Uterus (tissue), 4 donors: Measurements from ENCODE around the gene GBP6. TPM values are rescaled to one million over a fixed set of nuclear protein-coding genes. Genes with fewer than 3 reads are reported as not detected.
"Not testable (repeated sequence)": the region's sequence is repeated elsewhere in the genome, so short reads cannot be mapped to it uniquely, and the experiment has no call there.

Experiments used
- DNase-seq, 2 donors: peaks; one replicate each; pipeline ENCODE4 v3.0.0-alpha.2; 2019 to 2020
- H3K27ac ChIP-seq, 2 donors: fragments of 200-600 bp; sonication (generic); 1 replicate in 1 of 2; 2 replicates in 1 of 2; pipeline ENCODE4 v1.5.1; 2016 to 2018
- H3K27me3 ChIP-seq, 2 donors: fragments of 200-600 bp; sonication (generic); one replicate each; pipeline ENCODE4 v1.5.1; 2018 to 2019; ENCODE audit warnings: control low read depth in 1 of 2
- H3K36me3 ChIP-seq, 2 donors: fragments of 200-600 bp; sonication (generic); one replicate each; pipeline ENCODE4 v1.5.1; 2019; ENCODE audit warnings: control low read depth in 1 of 2
- H3K4me1 ChIP-seq, 2 donors: fragments of 200-600 bp; sonication (generic); one replicate each; pipeline ENCODE4 v1.5.1; 2018 to 2019; ENCODE audit warnings: control low read depth in 1 of 2
- H3K4me3 ChIP-seq, 2 donors: fragments of 200-600 bp; sonication (generic); 1 replicate in 1 of 2; 2 replicates in 1 of 2; pipeline ENCODE4 v1.5.1; 2018 to 2019; ENCODE audit warnings: mild to moderate bottlenecking in 1 of 2
- H3K9me3 ChIP-seq, 2 donors: fragments of 200-600 bp; sonication (generic); one replicate each; pipeline ENCODE4 v1.5.1; 2019; ENCODE audit warnings: control low read depth in 1 of 2
- CTCF ChIP-seq, 4 experiments: fragments of 200-600 bp in 2 of 4; fragments of 450-650 bp in 2 of 4; sonication (generic) in 2 of 4; IDR thresholded peaks; one replicate each; pipeline ENCODE4 v1.5.1; 2016 to 2019; ENCODE audit warnings: antibody characterized with exemption in 4 of 4, mild to moderate bottlenecking in 2 of 4, moderate library complexity in 1 of 4
- POLR2A ChIP-seq, 2 donors: fragments of 450-650 bp; IDR thresholded peaks; one replicate each; pipeline ENCODE4 v1.6.1; 2016; ENCODE audit warnings: antibody characterized with exemption in 2 of 2, mild to moderate bottlenecking in 1 of 2, moderate library complexity in 1 of 2
- intact Hi-C: fragments of 100-400 bp; cut with DNase I; formaldehyde crosslinking; loops from one replicate; pipeline ENCODE4 v1.15.1; 2023; ENCODE audit warnings: low total_unique reads
- total RNA-seq, 4 donors: library from RNA; depleted of rRNA in 3 of 4; stranded (reverse); fragments of >200 nt in 3 of 4; gene quantifications; one replicate each; pipeline versions ENCODE4 v1.1.0 to v1.2.4, GENCODE V29; 2014 to 2023
- donor health status: DM: yes; HTN: yes; CAD: no.

GBP6 gene
- total RNA-seq, 4 donors from 2014 or later, result not detected

DNA sequence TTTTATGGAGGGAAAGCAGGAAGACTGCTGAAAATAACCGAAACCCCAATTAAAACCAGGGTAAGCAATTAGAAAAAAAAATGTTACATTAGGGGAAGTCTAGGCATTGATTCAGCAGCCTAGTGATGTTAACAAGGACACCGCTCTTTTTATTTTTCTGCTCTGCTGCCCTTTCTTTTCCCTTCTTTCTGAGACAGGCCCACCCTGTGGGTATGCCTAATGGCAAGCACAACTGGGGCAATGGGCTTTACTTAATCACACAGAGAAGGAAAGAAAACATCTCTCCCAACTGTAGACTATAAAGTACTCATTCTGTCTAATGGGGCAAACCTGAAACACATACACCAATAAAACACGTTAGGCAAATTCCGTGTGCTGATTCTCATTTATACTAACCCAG lies 69.6 kb downstream of the GBP6 start:
- no peaks in the 10 kb centered on the region for H3K27me3 ChIP-seq
- no peak overlapping the region for H3K4me3 ChIP-seq
- no peak for DNase-seq
- H3K4me1 ChIP-seq, result no peaks in the 10 kb centered on the region
- intact Hi-C loops, result no loop called here
- no peak overlapping the region for H3K27ac ChIP-seq
- no peaks in the 10 kb centered on the region for H3K36me3 ChIP-seq
- H3K9me3 ChIP-seq, result no peaks in the 10 kb centered on the region
- TF ChIP-seq POLR2A (IDR thresholded peaks at IDR 0.05) (no peak), CTCF (IDR thresholded peaks at IDR 0.05) (no peak)

GRCh38 chr1:89434058-89434780 lies 70.4 kb downstream of the GBP6 start:
- H3K4me1 ChIP-seq, H3K36me3 ChIP-seq, H3K27me3 ChIP-seq, H3K4me3 ChIP-seq, H3K27ac ChIP-seq, DNase-seq, intact Hi-C loops, H3K9me3 ChIP-seq: not testable (repeated sequence)

Other genes with a start within 250 kb of the GBP6 start
- 10 to 100 TPM; 18.4 to 95.0 (median 50.5) TPM for gene GBP2, start 237.9 kb upstream of the GBP6 start, total RNA-seq
- not detected for gene GBP7, start 188.1 kb upstream of the GBP6 start, total RNA-seq
- gene GBP4, start 165.1 kb upstream of the GBP6 start, total RNA-seq, result 10 to 100 TPM; 11.1 to 99.4 (median 18.3) TPM
- 1 to 10 TPM in 1 of 4 donors, under 1 TPM in 2, not detected in 1; 0.26 to 1.6 (median 0.83) TPM for gene GBP5, start 91.2 kb upstream of the GBP6 start, total RNA-seq
- gene LRRC8B, start 160.8 kb downstream of the GBP6 start, total RNA-seq, result 1 to 10 TPM; 1.0 to 9.8 (median 7.6) TPM